Pancreas (tissue), 10 donors: Measurements from ENCODE around the gene REN. TPM values are rescaled to one million over a fixed set of nuclear protein-coding genes. Genes with fewer than 3 reads are reported as not detected.
A peak's percentile ranks its signal among the peaks of the same experiment; 100 is the strongest.

Experiments used
- ATAC-seq, 4 donors: fragments of 200-7000 bp; cut with Tn5 transposase; one replicate each; pipeline versions ENCODE4 v1.8.0 to v1.9.1; 2020; ENCODE audit warnings: mild to moderate bottlenecking in 4 of 4, moderate library complexity in 4 of 4
- DNase-seq, 6 donors: peaks; one replicate each; pipeline ENCODE4 v3.0.0-alpha.2; 2020
- FAIRE-seq: peaks from 2 replicates; lab custom pipeline; 2012; peaks lifted over from hg19 to GRCh38; lab: Jason Lieb, UNC
- H3K27ac ChIP-seq, 4 donors: fragments of 200-600 bp; sonication (generic); 1 replicate in 3 of 4; 2 replicates in 1 of 4; pipeline versions ENCODE4 v1.5.0 to v1.8.0; 2020
- H3K27me3 ChIP-seq, 4 donors: fragments of 200-600 bp; one replicate each; pipeline ENCODE4 v1.8.0; 2021
- H3K36me3 ChIP-seq, 3 donors: fragments of 200-600 bp; sonication (generic) in 1 of 3; one replicate each; pipeline versions ENCODE4 v1.5.0 to v1.8.0; 2020 to 2021
- H3K4me1 ChIP-seq, 3 donors: fragments of 200-600 bp; one replicate each; pipeline ENCODE4 v1.8.0; 2021
- H3K4me3 ChIP-seq, 4 donors: fragments of 200-600 bp; sonication (generic) in 2 of 4; one replicate each; pipeline versions ENCODE4 v1.5.0 to v1.8.0; 2020 to 2021
- H3K9me3 ChIP-seq, 4 donors: fragments of 200-600 bp; one replicate each; pipeline ENCODE4 v1.8.0; 2021
- CTCF ChIP-seq, 4 donors: fragments of 200-600 bp; sonication (generic) in 3 of 4; IDR thresholded peaks; one replicate each; pipeline versions ENCODE4 v1.5.0 to v1.8.0; 2021; ENCODE audit warnings: antibody characterized with exemption in 4 of 4
- WGBS, 2 donors: extraction: QIAGEN DNeasy Blood & Tissue Kit; methylation state at CpG; one replicate each; pipeline ENCODE4 v1.1.7; 2013; 5-methylcytosine and 5-hydroxymethylcytosine counted together
- intact Hi-C, 3 donors: fragments of 100-400 bp; cut with DNase I; formaldehyde crosslinking; loops; one replicate each; pipeline versions ENCODE4 v1.11.1 to v1.14.2; 2022
- polyA plus RNA-seq, 2 donors: library from polyadenylated mRNA; stranded (reverse); fragments of 200-250 nt; gene quantifications; one replicate each; pipeline ENCODE4 v1.2.3, GENCODE V29; 2013
- total RNA-seq, 6 donors: library from RNA; stranded (reverse); fragmentation: NEBNext Ultra II Directional in 4 of 6; extraction: Animal tissue kit (Norgen Biotek cat#: 25700) in 4 of 6; gene quantifications; one replicate each; pipeline versions ENCODE4 v1.2.1 to v1.2.4, GENCODE V29; 2021 to 2023
- donor health status: healthy with polysubstance abuse.
- donor health status: DM: no; HTN: no; CAD: no; lungs with moderate emphysema.
- donor health status: DM: no; HTN: no; CAD: no.
- donor health status: control.
- donor health status: control.
- donor health status: Bipolar disorder and iron deficiency.
- donor health status: DM: yes; HTN: yes; CAD: no.
- donor health status: DM: no; HTN: no; CAD: no.
- donor health status: DM: no; HTN: no; CAD: no.
- donor health status: DM: yes; HTN: yes; CAD: no.

REN gene
- not detected for total RNA-seq
- under 1 TPM in 1 of 2 donors, not detected in 1; 0.28 TPM for polyA plus RNA-seq

- no peaks in the 10 kb centered on the region for H3K27me3 ChIP-seq
- no peak within 1 kb of the TSS for H3K27ac ChIP-seq
- TF ChIP-seq CTCF (IDR thresholded peaks at IDR 0.05): no peak
- intact Hi-C loops: no loop called here
- H3K4me1 ChIP-seq: no peaks in the 10 kb centered on the region
- ATAC-seq (no peak), DNase-seq (no peak), FAIRE-seq (no peak)
- 69 to 77% methylated on average over 5 of the region's 5 CpGs for WGBS, 2 donors
- no peaks in the 10 kb centered on the region for H3K9me3 ChIP-seq
- H3K4me3 ChIP-seq: no peak within 1 kb of the TSS
- H3K36me3 ChIP-seq: no peaks in the 10 kb centered on the region
These were observed at the start of gene REN for GRCh38 chr1:204166219-204166618. TSS of gene REN (minus strand) at chr1:204166337. CDS start at chr1:204166293, 44 bp downstream.

- 12 to 14% methylated on average over 35 to 41 of the region's 41 CpGs for WGBS, 2 donors
- Histone ChIP-seq H3K27ac (peak within 1 kb of the TSS in 3 of 4 donors; percentile 24 to 72 (median 71)), H3K27me3 (no peaks in the 10 kb centered on the region), H3K4me1 (no peaks in the 10 kb centered on the region), H3K9me3 (no peaks in the 10 kb centered on the region), H3K36me3 (no peaks in the 10 kb centered on the region), H3K4me3 (peak within 1 kb of the TSS; percentile 21 to 56 (median 36))
- TF ChIP-seq CTCF (IDR thresholded peaks at IDR 0.05): peak in 3 of 4 donors; percentile 22 to 50 (median 28)
- no peak for FAIRE-seq
- intact Hi-C loops: no loop called here
- peak; percentile 91 to 97 (median 95) for DNase-seq
- peak; percentile 98 to 99 (median 98) for ATAC-seq
These were observed 47.8 kb upstream of the REN start, which contains the start of gene GOLT1A for GRCh38 chr1:204213668-204214662. TSS of gene GOLT1A (minus strand) at chr1:204213988. CDS start at chr1:204213906, 82 bp downstream.

GRCh38 chr1:204212715-204213114, 46.6 kb upstream of the REN start:
- DNase-seq: no peak
- intact Hi-C loops: no loop called here
- Histone ChIP-seq H3K27me3 (no peaks in the 10 kb centered on the region), H3K4me3 (no peak overlapping the region), H3K9me3 (no peaks in the 10 kb centered on the region), H3K36me3 (no peaks in the 10 kb centered on the region), H3K4me1 (no peaks in the 10 kb centered on the region), H3K27ac (no peak overlapping the region)
- no peak for FAIRE-seq
- TF ChIP-seq CTCF (IDR thresholded peaks at IDR 0.05): no peak
- WGBS, 2 donors: 94 to 96% methylated on average over 3 of the region's 3 CpGs
- ATAC-seq: no peak

- intact Hi-C loops: no loop called here
These were observed 44.9 kb upstream of the REN start for GRCh38 chr1:204211046-204211445.

More at GRCh38 chr1:204211046-204211445, 44.9 kb upstream of the REN start:
- no peaks in the 10 kb centered on the region for H3K36me3 ChIP-seq
- no peak for ATAC-seq
- no peaks in the 10 kb centered on the region for H3K27me3 ChIP-seq
- no peak for FAIRE-seq
- H3K27ac ChIP-seq: no peak overlapping the region
- TF ChIP-seq CTCF (IDR thresholded peaks at IDR 0.05): no peak
- H3K9me3 ChIP-seq: no peaks in the 10 kb centered on the region
- no peak overlapping the region for H3K4me3 ChIP-seq
- no peak for DNase-seq
- 87 to 89% methylated on average over 7 of the region's 7 CpGs for WGBS, 2 donors
- no peaks in the 10 kb centered on the region for H3K4me1 ChIP-seq
